Activated CD4-positive, alpha-beta T cell treated with anti-CD3 and anti-CD28 coated beads, Interleukin-2, amount 50 U/mL, for 24 hours (primary cell): ENCODE results near the gene HNRNPM.

Source experiments
- DNase-seq, 2 donors: peaks; one replicate each; pipeline ENCODE4 v3.0.0-alpha.2; 2020; ENCODE audit warnings: low read depth in 1 of 2, low spot score in 1 of 2

HNRNPM gene

GRCh38 chr19:8484331-8484894 is 39.6 kb downstream of the HNRNPM start:
- no peak for DNase-seq

GRCh38 chr19:8485561-8486371 is 41.0 kb downstream of the HNRNPM start:
- DNase-seq = no peak

GRCh38 chr19:8486661-8487136 is 41.9 kb downstream of the HNRNPM start:
- no peak for DNase-seq

GRCh38 chr19:8487137-8487851 is 42.5 kb downstream of the HNRNPM start:
- DNase-seq = no peak

GRCh38 chr19:8488365-8488764 is 43.6 kb downstream of the HNRNPM start:
- no peak for DNase-seq

GRCh38 chr19:8489561-8490394 is 45.0 kb downstream of the HNRNPM start:
- no peak for DNase-seq

GRCh38 chr19:8490395-8490760 is 45.6 kb downstream of the HNRNPM start:
- DNase-seq = no peak

GRCh38 chr19:8490873-8491272 is 46.1 kb downstream of the HNRNPM start:
- no peak for DNase-seq

- no peak for DNase-seq
Measured at GRCh38 chr19:8491574-8491973, 46.8 kb downstream of the HNRNPM start.

GRCh38 chr19:8494158-8494557 is 49.4 kb downstream of the HNRNPM start:
- no peak for DNase-seq

- no peak for DNase-seq
Measured at GRCh38 chr19:8498295-8498694, 53.5 kb downstream of the HNRNPM start.

- DNase-seq = no peak
Measured at GRCh38 chr19:8499048-8499833, 54.5 kb downstream of the HNRNPM start.

- no peak for DNase-seq
Measured at GRCh38 chr19:8500158-8500557, 55.4 kb downstream of the HNRNPM start.

GRCh38 chr19:8501516-8501915 is 56.7 kb downstream of the HNRNPM start:
- no peak for DNase-seq

- no peak for DNase-seq
Measured at GRCh38 chr19:8501981-8502380, 57.2 kb downstream of the HNRNPM start.

GRCh38 chr19:8503510-8503909 is 58.7 kb downstream of the HNRNPM start:
- DNase-seq = no peak

GRCh38 chr19:8504171-8504570 is 59.4 kb downstream of the HNRNPM start:
- no peak for DNase-seq

- DNase-seq = no peak
Measured at GRCh38 chr19:8504919-8505318, 60.1 kb downstream of the HNRNPM start.

- peak; percentile 58 for DNase-seq
Measured at GRCh38 chr19:8505680-8506401, 61.1 kb downstream of the HNRNPM start.
